Measurements from ENCODE around the gene CCDC81. TPM values are rescaled to one million over a fixed set of nuclear protein-coding genes. Genes with fewer than 3 reads are reported as not detected.

CCDC81 gene
- total RNA-seq, 1 experiment from 2014 or later: 0.33 TPM

DNA sequence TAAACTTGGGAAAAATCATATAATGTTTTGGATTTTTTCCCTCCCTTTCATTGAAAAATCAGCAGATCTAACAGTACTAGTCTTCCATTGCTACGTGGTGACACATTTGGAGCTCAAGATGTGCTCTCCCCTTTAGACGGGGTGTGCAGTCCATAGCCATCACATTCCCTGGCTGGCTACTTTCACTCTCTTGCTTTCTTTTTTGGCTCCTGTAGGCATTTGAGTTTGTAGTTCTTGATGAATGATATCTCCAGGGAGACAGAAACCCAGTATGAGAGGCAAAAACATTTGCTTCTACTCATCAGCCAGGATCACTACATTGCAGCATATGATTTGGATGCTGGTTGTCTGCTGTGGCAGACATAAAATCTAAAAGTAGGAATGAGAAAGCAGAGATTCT lies 12.1 kb downstream of the CCDC81 start:
- CTCF ChIA-PET: no interaction called here
- Mint-ChIP-seq H3K4me3 (ENCODE audit: low read depth, unreplicated experiment) (no peak overlapping the region), H3K4me1 (ENCODE audit: low read depth, unreplicated experiment) (peaks cover 9% of the 10 kb centered on the region), H3K27me3 (ENCODE audit: unreplicated experiment) (no peaks in the 10 kb centered on the region), H3K9me3 (ENCODE audit: low read depth, unreplicated experiment) (no peaks in the 10 kb centered on the region), H3K36me3 (ENCODE audit: insufficient read depth, unreplicated experiment) (no peaks in the 10 kb centered on the region), H3K27ac (ENCODE audit: unreplicated experiment) (no peak overlapping the region)
- TF ChIP-seq, protein P1, sequence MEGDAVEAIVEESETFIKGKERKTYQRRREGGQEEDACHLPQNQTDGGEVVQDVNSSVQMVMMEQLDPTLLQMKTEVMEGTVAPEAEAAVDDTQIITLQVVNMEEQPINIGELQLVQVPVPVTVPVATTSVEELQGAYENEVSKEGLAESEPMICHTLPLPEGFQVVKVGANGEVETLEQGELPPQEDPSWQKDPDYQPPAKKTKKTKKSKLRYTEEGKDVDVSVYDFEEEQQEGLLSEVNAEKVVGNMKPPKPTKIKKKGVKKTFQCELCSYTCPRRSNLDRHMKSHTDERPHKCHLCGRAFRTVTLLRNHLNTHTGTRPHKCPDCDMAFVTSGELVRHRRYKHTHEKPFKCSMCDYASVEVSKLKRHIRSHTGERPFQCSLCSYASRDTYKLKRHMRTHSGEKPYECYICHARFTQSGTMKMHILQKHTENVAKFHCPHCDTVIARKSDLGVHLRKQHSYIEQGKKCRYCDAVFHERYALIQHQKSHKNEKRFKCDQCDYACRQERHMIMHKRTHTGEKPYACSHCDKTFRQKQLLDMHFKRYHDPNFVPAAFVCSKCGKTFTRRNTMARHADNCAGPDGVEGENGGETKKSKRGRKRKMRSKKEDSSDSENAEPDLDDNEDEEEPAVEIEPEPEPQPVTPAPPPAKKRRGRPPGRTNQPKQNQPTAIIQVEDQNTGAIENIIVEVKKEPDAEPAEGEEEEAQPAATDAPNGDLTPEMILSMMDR (IDR thresholded peaks at IDR 0.05; ENCODE audit: unreplicated experiment): no peak
- intact Hi-C loops (cut with micrococcal nuclease; ENCODE audit: unreplicated experiment): no loop called here
- DNase-seq: no peak
- no TSS peak for BruUV-seq (replicated peaks)

DNA sequence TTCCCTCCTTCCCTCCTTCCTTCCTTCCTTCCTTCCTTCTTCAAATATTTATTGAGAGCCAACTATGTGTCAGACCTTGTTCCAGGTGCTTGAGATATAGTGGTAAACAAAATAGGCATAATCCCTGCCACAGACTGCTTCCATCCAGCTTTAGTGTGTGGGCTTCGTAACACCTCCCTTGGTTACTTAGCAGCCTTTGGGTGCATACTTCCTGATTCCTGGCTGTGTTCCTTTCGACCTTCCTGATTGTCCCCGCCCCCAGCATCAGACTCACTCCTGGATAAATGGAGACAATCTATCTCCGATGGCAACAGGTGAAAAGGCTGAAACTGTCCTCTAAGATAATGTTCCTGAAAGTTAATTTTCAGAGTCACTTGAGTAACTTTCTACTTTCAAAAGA lies 13.5 kb downstream of the CCDC81 start:
- Mint-ChIP-seq H3K4me3 (ENCODE audit: low read depth, unreplicated experiment) (no peak overlapping the region), H3K4me1 (ENCODE audit: low read depth, unreplicated experiment) (peaks cover 9% of the 10 kb centered on the region), H3K9me3 (ENCODE audit: low read depth, unreplicated experiment) (no peaks in the 10 kb centered on the region), H3K27ac (ENCODE audit: unreplicated experiment) (no peak overlapping the region), H3K36me3 (ENCODE audit: insufficient read depth, unreplicated experiment) (no peaks in the 10 kb centered on the region), H3K27me3 (ENCODE audit: unreplicated experiment) (no peaks in the 10 kb centered on the region)
- BruUV-seq (replicated peaks): no TSS peak
- DNase-seq: peak; percentile 11
- CTCF ChIA-PET: no interaction called here
- intact Hi-C loops (cut with micrococcal nuclease; ENCODE audit: unreplicated experiment): no loop called here
- TF ChIP-seq, protein P1 (IDR thresholded peaks at IDR 0.05; ENCODE audit: unreplicated experiment): no peak

DNA sequence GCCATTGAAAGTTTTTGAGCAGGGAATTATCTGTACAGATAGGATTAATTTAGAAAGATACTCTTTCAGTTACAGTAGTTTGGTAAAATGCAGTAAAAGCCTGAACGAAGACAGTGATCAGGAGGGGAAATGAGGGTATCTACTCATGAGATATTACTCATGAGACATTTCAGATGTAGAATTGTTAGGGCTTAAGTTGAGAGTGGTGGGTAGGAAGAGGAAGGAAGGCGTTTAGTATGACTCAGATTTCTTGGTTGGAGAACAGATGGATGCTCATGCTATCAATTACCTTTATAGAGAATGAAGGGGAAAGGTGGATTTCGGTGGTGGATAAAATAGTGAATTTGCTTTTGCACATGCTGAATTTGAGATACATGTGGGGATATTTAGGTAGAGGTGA lies 15.8 kb downstream of the CCDC81 start:
- no peaks in the 10 kb centered on the region for H3K9me3 Mint-ChIP-seq (ENCODE audit: low read depth, unreplicated experiment)
- H3K27me3 Mint-ChIP-seq (ENCODE audit: unreplicated experiment): no peaks in the 10 kb centered on the region
- BruUV-seq (replicated peaks): no TSS peak
- CTCF ChIA-PET: no interaction called here
- intact Hi-C loops (cut with micrococcal nuclease; ENCODE audit: unreplicated experiment): no loop called here
- TF ChIP-seq, protein P1 (IDR thresholded peaks at IDR 0.05; ENCODE audit: unreplicated experiment): no peak
- no peak for DNase-seq
- H3K36me3 Mint-ChIP-seq (ENCODE audit: insufficient read depth, unreplicated experiment): no peaks in the 10 kb centered on the region
- H3K27ac Mint-ChIP-seq (ENCODE audit: unreplicated experiment): no peak overlapping the region
- no peak overlapping the region for H3K4me3 Mint-ChIP-seq (ENCODE audit: low read depth, unreplicated experiment)
- H3K4me1 Mint-ChIP-seq (ENCODE audit: low read depth, unreplicated experiment): peaks cover 9% of the 10 kb centered on the region

DNA sequence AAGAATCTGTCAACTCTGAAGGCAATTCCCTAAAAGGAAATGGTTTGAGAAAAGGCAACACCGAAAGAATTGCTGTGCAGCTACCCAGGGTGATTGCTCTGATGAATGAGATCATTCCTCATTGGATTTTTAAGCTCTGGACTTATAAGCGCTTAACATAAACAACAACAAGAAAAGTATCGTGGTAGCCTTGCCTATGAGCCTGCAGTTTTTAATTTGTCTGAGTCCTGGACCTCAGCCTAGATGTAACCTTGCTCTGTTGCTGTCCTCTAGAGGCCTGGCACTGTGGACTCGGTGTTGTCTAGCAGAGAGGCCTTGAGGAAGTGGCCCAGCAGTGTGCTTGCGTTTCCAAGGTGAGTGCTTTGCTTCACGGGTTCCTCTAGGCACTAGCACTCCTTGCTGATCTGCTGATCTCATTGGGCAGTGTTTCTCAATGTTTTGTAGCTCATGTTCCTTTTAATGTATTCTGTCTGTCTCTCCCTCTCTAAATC lies 20.4 kb downstream of the CCDC81 start:
- Mint-ChIP-seq H3K4me1 (ENCODE audit: low read depth, unreplicated experiment) (no peaks in the 10 kb centered on the region), H3K4me3 (ENCODE audit: low read depth, unreplicated experiment) (no peak overlapping the region)

More for the DNA sequence above, 20.4 kb downstream of the CCDC81 start:
- intact Hi-C loops (cut with micrococcal nuclease; ENCODE audit: unreplicated experiment): no loop called here
- Mint-ChIP-seq H3K9me3 (ENCODE audit: low read depth, unreplicated experiment) (no peaks in the 10 kb centered on the region), H3K27ac (ENCODE audit: unreplicated experiment) (no peak overlapping the region), H3K36me3 (ENCODE audit: insufficient read depth, unreplicated experiment) (no peaks in the 10 kb centered on the region), H3K27me3 (ENCODE audit: unreplicated experiment) (no peaks in the 10 kb centered on the region)
- CTCF ChIA-PET: no interaction called here
- DNase-seq: no peak
- TF ChIP-seq, protein P1 (IDR thresholded peaks at IDR 0.05; ENCODE audit: unreplicated experiment): no peak
- no TSS peak for BruUV-seq (replicated peaks)
